GM21786 (cell line): ENCODE data around the gene ZNF296.

Source experiments
- ATAC-seq: cut with Tn5 transposase; IDR thresholded peaks from one replicate; pipeline ENCODE4 v1.9.1; 2021; ENCODE audit not compliant: unreplicated experiment

Gene ZNF296

DNA sequence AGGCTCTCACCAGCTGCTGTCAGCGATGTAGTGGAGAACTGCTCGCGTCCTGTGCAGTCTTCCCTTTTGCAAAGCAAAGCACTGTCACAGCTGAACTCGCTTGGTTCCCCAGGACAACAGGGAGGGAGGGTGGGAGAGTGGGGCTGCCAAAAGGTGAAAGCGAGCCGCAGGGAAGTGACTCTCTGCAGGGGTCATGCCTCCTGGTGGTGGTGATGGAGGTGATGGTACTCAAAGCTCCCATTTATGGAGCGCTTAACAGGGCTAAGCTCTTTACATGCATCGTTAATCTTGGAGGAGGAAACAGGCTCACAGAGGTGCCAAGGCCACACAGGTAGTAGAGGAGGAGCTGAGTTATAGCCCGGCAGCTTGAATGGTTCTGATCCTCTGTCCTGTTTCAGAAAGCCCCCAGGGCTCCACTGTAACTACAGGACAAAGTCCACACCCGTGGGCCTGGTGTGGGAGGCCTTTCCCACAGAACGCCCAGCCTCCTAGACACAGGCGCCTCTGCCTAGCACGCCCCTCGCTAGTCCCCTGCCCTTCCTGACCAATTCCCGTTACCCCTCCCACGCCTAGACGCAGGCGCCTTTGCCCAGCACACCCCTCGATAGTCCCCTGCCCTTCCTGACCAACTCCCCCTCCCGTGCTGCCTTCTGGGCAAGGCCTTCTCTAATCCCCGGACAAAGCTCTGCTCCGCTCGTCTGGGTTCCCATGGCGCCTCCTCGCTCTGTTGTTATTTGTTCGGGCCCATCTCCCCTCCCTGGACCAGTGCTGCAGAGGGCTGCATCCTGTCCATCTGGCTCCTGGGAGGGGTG, 27.4 kb upstream of the ZNF296 start:
- ATAC-seq: no peak

DNA sequence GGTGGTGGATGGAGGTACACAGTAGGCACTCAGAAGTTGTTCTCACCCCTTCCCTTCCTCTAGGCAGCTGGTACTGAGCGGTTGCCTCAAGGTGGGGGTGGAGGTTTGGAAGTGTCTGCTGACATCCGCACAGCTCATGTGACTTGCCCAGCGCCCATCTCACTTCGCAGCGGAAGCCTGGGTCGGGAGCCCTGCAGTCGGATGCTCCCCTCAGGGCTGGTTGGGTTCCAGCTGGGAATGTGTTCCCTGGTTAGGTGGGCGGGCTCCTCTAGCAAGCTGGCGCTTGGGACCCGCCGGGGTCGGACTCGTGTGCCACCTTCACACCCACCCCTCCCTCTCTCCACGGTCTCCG, 26.9 kb upstream of the ZNF296 start:
- ATAC-seq: no peak

DNA sequence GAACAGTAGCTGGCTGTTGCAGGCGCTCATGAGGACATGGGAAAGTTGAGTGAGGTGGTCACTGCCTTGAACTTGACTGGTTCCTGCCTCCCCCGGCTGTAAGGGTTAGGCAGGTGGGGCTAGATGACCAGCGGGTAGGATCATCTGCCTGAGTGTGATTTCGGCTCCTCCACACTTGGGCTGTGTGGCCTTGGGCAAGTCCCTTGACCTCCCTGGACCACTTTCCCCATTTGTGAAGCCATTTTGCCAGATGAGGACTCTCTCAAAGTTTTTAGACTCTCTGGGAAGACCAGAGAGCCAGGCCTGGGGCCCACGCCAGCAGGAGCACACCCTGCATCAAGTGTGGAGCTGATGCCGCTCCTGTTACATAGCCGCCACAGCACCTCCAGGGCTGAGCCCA, 26.2 kb upstream of the ZNF296 start:
- no peak for ATAC-seq

DNA sequence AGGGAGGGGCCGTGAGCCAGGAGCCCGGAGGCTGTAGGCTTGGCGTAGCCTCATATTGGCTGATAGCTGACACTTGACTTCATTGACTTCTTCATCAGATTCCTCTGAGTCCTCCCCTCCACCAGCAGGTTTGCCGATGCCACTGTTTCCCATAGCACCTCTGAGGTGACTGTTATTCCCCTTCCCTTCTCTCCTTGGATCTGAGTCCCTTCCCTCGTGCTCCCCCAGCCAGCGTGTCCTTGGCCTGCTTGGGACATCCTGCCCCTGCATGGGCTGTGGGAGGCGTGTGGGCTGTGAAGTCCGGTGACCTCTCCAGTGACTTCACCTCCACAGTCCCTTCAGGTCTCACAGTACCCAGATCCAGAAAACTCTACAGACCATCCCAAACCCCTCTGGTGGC, 25.5 kb upstream of the ZNF296 start:
- ATAC-seq: no peak

GRCh38 chr19:45100846-45101252, 24.6 kb upstream of the ZNF296 start:
- no peak for ATAC-seq

GRCh38 chr19:45100201-45100600, 23.9 kb upstream of the ZNF296 start:
- no peak for ATAC-seq

DNA sequence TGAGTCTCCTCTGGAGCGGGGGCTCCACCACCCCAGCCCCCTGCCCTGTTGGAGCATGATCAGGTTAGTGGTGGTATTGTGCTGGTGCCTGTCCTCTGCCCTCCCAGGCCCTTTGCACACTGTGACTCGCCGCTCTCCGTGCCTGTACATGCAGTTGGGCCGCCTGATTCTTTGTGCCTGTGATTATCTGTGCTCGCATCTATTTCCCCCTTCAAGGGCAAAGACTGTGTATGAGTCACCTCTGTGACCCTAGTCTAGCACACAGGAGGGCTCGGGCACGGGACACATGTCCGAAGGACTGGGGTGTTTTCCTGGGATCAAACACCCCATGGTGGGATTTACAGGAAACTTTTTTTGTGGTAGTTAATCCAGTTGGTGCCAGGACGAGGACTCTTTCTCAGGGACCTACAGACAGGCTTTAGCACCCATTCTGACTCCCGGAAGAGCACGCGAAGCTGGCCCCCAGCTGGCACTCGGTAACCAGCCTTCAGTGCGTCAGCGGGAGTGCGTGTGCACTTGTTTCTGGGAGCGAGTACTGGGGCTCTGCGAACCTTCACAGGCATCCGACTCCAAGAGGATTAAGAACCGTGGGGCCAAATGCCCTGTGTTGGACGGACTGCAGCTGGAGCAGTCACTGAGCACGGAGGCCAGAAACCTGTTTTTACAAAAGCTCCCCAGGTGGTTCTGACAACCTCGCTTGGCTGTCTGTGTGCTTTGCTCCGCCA, 23.4 kb upstream of the ZNF296 start:
- no peak for ATAC-seq

- ATAC-seq: no peak
Observed at GRCh38 chr19:45098521-45099466, 22.5 kb upstream of the ZNF296 start.

DNA sequence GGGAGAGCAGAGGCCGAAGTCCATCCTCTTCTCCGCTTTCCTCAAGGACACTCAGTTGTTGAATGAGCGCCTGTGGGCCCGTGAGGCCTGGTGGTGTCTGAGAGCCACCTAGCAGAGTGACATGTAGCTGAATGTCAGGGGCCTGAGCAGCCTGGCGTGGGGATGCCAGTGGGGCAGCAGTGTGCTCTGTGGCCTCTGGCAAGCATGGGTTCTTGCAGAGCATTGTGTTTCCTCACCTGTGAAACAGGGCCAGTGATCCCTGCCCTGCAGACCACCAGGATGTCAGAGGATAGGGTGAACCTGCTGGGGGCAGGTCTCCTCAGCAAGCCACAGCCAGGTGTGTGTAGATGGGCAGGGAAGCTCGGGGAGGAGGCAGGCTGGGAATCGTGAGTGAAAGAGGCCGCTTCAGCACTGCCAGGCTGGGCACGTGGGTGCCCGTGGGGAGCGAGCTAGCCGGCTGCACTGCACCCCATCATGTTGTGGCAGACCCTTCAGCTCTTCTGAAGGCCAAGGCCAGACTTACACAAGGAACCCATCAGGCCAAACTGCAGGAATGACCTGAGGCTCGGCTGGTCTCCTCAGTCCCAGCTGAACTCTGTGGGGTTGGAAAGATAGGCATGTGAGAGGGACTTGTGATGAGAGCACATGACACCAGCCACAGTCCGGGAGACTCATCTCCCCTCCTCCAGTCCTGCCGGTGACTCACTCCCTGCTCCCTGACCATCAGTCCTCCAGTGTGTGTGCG, 21.7 kb upstream of the ZNF296 start:
- ATAC-seq: no peak

GRCh38 chr19:45097450-45097775, 21.1 kb upstream of the ZNF296 start:
- no peak for ATAC-seq

DNA sequence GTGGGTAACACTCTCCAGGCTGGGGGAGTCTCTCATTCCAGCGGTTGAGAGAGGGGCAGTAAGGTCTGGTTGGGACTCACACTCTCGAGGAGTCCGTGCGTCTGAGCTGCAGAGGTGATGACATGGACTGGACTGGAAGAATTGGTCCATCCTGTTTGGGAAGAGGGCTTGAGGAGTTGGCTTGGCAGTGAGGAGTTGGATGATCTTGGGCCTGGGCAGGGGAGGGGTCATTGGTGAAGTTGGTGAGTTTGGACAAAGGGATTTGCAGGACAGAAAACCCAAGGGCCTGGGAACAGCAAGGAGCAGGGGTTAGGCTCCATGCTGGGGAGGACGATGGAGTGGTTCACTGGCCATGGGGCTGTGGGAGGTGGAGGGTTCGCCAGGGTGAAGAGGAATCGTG, 20.4 kb upstream of the ZNF296 start:
- ATAC-seq: no peak

GRCh38 chr19:45095496-45096413, 19.5 kb upstream of the ZNF296 start:
- ATAC-seq: no peak

DNA sequence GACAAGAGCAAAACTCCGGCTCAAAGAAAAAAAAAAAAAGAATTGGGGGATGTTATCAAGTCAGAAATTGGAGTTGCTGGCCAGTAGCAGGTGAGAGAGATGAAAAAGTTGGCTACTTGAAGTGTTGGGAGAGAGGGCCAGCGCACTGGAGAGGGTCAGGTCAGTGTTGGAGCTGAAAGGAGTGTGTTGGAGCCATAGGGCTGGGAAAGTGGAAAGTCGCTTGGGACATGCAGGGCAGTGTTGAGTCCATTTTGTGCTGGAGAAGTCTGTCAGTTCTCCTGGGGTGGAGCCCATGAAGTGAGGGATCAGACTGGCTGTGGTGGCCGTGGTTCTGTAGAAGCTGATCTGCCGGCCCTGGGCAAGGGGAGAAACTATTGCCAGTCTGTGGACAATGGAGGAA, 18.4 kb upstream of the ZNF296 start:
- no peak for ATAC-seq

DNA sequence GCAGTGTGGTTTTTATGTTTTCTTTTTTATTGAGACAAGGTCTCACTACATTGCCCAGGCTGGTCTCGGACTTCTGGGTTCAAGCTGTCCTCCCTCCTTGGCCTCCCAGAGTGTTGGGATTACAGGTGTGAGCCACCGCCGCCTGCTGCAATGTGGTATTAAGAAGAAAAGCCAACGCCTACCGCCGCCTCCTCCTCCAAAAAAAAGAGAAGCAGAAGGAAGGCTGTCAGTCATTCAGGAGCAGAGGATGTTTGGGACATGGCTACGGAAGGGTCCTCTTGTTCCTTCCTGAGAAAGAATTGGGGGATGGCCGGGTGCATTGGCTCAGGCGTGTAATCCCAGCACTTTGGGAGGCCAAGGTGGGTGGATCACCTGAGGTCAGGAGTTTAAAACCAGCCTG, 17.9 kb upstream of the ZNF296 start:
- ATAC-seq: no peak

DNA sequence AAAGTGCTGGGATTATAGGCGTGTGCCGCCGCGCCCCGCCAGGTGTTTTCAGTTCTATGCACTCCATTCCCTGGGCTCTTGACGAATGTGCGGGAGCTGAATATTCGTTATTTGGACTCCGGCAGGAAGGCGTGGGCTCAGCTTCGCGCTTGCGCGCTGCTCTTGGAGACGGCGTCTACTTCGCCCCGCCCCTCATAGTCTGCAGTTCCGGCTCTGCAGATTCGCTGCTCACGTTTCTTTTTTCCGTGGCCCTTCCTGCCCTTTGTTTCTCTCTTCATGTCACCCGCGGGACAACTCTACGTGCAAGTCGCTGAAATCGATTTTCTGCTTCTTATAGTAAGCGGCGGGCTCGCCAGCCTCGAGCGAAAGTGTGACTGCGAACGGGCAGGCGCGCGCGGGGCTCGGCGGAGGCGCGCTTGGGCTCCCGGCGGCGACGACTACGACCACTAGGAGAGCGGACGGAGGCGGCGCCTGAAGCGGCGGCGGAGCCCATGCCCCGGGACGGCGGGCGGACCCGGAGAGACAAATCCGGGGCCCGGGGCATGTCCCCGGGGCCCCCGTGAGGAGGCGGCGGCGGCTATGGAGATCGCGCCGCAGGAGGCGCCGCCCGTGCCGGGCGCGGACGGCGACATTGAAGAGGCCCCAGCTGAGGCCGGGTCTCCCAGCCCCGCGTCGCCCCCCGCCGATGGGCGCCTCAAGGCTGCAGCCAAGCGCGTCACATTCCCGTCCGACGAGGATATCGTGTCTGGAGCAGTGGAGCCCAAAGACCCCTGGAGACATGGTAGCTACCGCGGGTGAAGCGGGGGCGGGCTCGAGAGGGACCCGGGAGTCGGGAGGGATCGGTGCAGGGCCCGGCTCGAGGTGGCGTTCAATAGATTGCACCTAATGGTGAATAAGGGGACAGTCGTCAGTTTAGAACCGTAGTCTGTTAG, 16.7 kb upstream of the ZNF296 start, which contains the start of gene PPP1R37:
TSS of gene PPP1R37 (plus strand) at position 433 of the 932 bp plus-strand sequence. CDS start at position 580, 147 bp downstream.
- ATAC-seq: peak; percentile 49

DNA sequence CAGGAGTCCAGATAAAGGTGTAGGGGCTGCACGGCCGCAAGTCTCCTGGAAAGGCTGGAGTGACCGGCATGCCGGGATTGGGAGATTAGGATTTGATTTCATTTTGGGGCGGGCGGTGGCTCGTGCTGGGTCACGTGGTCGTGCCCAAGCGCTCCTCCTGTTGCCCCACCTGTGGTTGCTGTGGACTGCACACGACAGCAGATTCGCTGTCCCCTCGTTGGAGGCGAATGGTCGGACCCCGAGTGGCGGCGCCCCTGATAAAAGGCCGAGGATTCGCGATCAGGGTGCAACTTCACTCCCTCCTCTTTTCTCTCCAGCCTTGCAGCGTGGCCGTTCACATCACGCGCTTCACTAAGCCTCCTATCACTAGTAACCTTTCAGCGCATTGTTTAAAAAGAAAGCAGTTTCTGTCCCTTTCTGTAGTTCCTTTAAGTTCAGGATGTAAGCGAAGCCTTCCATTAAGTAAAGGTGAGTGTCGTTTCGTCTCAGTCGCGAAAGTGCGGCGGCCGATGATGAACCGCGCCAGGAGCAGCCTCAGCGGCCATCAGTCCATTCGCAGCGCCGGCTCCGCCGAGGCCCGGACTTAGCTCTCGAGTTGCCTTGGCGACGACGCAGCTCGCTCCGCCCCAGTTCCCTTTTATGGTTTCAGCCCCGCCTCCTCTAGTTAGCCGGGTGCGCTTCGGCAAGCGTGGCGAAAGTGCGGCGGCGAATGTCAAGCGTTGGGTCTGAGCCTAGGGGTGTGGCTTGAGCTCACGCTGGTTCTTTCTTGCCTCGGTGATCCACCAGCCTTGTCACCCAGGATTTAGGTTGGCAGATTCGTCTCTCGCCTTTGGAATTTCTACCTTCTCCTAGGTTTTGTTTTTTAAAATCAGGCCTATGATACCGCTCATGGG, 15.0 kb upstream of the ZNF296 start:
- ATAC-seq: peak; percentile 78

- no peak for ATAC-seq
Observed at GRCh38 chr19:45090606-45091005, 14.3 kb upstream of the ZNF296 start.

GRCh38 chr19:45090034-45090433, 13.8 kb upstream of the ZNF296 start:
- ATAC-seq: no peak
